ENCODE measurements around the gene RTN4RL1.

DNA sequence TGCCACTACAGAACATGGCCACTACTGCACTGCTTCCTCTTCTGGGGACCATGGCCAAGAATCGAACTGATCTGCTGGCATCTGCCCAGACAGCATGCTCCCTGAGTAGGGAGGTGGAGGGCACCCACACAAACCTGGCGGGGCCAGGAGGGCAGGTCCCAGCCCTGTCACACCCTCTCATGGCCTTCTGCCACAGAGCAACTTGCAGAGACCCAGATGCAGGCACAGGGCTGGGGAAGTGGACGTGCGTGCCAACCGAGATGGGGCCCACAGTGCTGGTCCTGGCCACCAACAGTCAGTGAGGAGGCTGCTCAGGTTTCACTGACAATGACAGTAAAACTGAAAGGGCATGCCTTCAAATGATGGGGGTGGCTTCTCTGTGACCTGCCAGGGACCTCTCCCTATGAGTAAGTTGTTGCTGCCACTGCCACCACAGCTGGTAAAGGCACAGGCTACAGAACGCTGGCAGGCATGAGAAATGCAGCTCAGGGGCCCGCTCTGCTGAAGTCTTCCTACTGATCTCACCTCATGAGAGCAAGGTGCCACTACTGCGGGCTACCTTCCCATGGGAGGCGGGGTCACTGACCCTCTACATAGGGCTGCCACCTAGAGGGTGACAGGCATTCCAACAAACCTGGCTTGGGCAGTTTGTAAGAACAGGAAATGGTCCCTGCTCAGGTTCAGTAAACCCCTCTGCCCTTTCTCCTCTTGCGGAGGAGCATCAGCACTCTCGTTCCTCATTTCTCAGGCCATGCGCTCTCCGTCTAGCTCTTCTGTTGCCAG, 45.3 kb upstream of the RTN4RL1 start:
- TF ChIP-seq, protein P1, sequence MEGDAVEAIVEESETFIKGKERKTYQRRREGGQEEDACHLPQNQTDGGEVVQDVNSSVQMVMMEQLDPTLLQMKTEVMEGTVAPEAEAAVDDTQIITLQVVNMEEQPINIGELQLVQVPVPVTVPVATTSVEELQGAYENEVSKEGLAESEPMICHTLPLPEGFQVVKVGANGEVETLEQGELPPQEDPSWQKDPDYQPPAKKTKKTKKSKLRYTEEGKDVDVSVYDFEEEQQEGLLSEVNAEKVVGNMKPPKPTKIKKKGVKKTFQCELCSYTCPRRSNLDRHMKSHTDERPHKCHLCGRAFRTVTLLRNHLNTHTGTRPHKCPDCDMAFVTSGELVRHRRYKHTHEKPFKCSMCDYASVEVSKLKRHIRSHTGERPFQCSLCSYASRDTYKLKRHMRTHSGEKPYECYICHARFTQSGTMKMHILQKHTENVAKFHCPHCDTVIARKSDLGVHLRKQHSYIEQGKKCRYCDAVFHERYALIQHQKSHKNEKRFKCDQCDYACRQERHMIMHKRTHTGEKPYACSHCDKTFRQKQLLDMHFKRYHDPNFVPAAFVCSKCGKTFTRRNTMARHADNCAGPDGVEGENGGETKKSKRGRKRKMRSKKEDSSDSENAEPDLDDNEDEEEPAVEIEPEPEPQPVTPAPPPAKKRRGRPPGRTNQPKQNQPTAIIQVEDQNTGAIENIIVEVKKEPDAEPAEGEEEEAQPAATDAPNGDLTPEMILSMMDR (IDR thresholded peaks at IDR 0.05), result no peak
- no peak for TF ChIP-seq POLR2A (IDR thresholded peaks at IDR 0.05; ENCODE audit: low read depth)
- TF ChIP-seq POLR2AphosphoS5 (IDR thresholded peaks at IDR 0.05), result no peak
- no peak for TF ChIP-seq EP300 (IDR thresholded peaks at IDR 0.05)

Measured in esophagus muscularis mucosa (tissue), 4 donors.